HCT116 (cell line): ENCODE results near the gene IGFN1. TPM values are rescaled to one million over a fixed set of nuclear protein-coding genes. Genes with fewer than 3 reads are reported as not detected.
"Not testable (repeated sequence)": the region's sequence is repeated elsewhere in the genome, so short reads cannot be mapped to it uniquely, and the experiment has no call there.

Source experiments
- ATAC-seq: fragments of 200-7000 bp; cut with Tn5 transposase; 2 replicates; pipeline ENCODE4 v1.9.1; 2020; ENCODE audit warnings: mild to moderate bottlenecking, moderate library complexity
- BruUV-seq: library from RNA; stranded (reverse); fragments of 400-500 nt; replicated peaks from 2 replicates; lab custom pipeline; 2021; lab: Mats Ljungman, UMichigan
- CTCF ChIA-PET: fragments of 300-600 bp; sonication (Branson Sonifier 250); formaldehyde crosslinking; loops from one replicate; lab custom pipeline; 2021; ENCODE audit warnings: antibody characterized with exemption; lab: Charles Lee
- POLR2A ChIA-PET: fragments of 300-600, 350-600 bp; sonication (Branson Sonifier 250); formaldehyde crosslinking; loops from one replicate; lab custom pipeline; 2021; ENCODE audit warnings: antibody characterized with exemption; lab: Charles Lee
- RAD21 ChIA-PET, 2 experiments: fragments of 300-600 bp; sonication (Branson Sonifier 250); formaldehyde crosslinking; loops; one replicate each; lab custom pipeline; 2023; ENCODE audit warnings: low total read pairs in 2 of 2; ENCODE audit not compliant: uncharacterized antibody in 2 of 2, unreplicated experiment in 2 of 2, low non-redundant PET in 1 of 2; lab: Charles Lee
- DNase-seq: peaks from one replicate; pipeline ENCODE4 v3.0.0-alpha.2; 2010; ENCODE audit warnings: low read depth, low spot score
- H2AFZ ChIP-seq: fragments of 200-600 bp; shearing (Covaris generic), sonication (generic); 2 replicates; pipeline ENCODE4 v1.6.1; 2017; ENCODE audit warnings: low read depth, mixed run types, mixed read lengths, antibody characterized with exemption, low read length; ENCODE audit not compliant: poor library complexity, severe bottlenecking
- H3K27ac ChIP-seq: 2 replicates; pipeline ENCODE4 v1.5.1; 2012; ENCODE audit warnings: low read depth, low read length
- H3K27me3 ChIP-seq: fragments of 200-600 bp; sonication (generic); 2 replicates; pipeline ENCODE4 v1.6.1; 2016; ENCODE audit warnings: mixed run types, low read length, mixed read lengths; ENCODE audit not compliant: insufficient read depth
- H3K36me3 ChIP-seq, 2 experiments: fragments of 200-500 bp in 1 of 2; fragments of 200-600 bp in 1 of 2; sonication (Bioruptor generic) in 1 of 2; sonication (generic) in 1 of 2; 2 replicates each; pipeline versions ENCODE4 v1.5.1 to v1.6.1; 2014 to 2016; ENCODE audit warnings: low read length in 2 of 2, inconsistent platforms in 1 of 2, mixed read lengths in 1 of 2, mixed run types in 1 of 2; ENCODE audit not compliant: insufficient read depth in 2 of 2, control insufficient read depth in 1 of 2
- H3K4me1 ChIP-seq, 2 experiments: fragments of 200-600 bp in 1 of 2; sonication (generic) in 1 of 2; 2 replicates each; pipeline versions ENCODE4 v1.5.1 to v1.6.1; 2012 to 2017; ENCODE audit warnings: low read length in 2 of 2, inconsistent platforms in 1 of 2, mild to moderate bottlenecking in 1 of 2, mixed read lengths in 1 of 2, mixed run types in 1 of 2, moderate library complexity in 1 of 2; ENCODE audit not compliant: insufficient read depth in 2 of 2, control insufficient read depth in 1 of 2
- H3K4me2 ChIP-seq: fragments of 200-600 bp; sonication (generic); 2 replicates; pipeline ENCODE4 v1.6.1; 2017; ENCODE audit warnings: mixed run types, low read length, mixed read lengths
- H3K4me3 ChIP-seq, 2 experiments: fragments of 200-600 bp in 1 of 2; sonication (generic) in 1 of 2; replicated peaks in 1 of 2; 2 replicates each; pipeline ENCODE4 v1.5.1; 2011 to 2016; ENCODE audit warnings: low read length in 2 of 2, control low read depth in 1 of 2, low read depth in 1 of 2, mild to moderate bottlenecking in 1 of 2, mixed read lengths in 1 of 2, mixed run types in 1 of 2
- H3K79me2 ChIP-seq: fragments of 200-600 bp; sonication (generic); 2 replicates; pipeline ENCODE4 v1.6.1; 2017; ENCODE audit warnings: mild to moderate bottlenecking, mixed run types, low read length, moderate library complexity, mixed read lengths; ENCODE audit not compliant: insufficient read depth
- H3K9ac ChIP-seq: fragments of 200-600 bp; sonication (generic); 2 replicates; pipeline ENCODE4 v1.6.1; 2016; ENCODE audit warnings: low read length, mixed read lengths
- H3K9me2 ChIP-seq: fragments of 200-600 bp; sonication (generic), shearing (Covaris generic); 2 replicates; pipeline ENCODE4 v1.6.1; 2017; ENCODE audit warnings: mixed run types, mild to moderate bottlenecking, moderate library complexity; ENCODE audit not compliant: insufficient read depth
- H3K9me3 ChIP-seq, 2 experiments: fragments of 200-500 bp in 1 of 2; fragments of 200-600 bp in 1 of 2; sonication (Bioruptor generic) in 1 of 2; sonication (generic) in 1 of 2; 2 replicates each; pipeline ENCODE4 v1.6.1; 2014 to 2017; ENCODE audit warnings: low read length in 2 of 2, mixed read lengths in 2 of 2, inconsistent platforms in 1 of 2, low read depth in 1 of 2, mild to moderate bottlenecking in 1 of 2, mixed run types in 1 of 2, moderate library complexity in 1 of 2; ENCODE audit not compliant: control insufficient read depth in 1 of 2, insufficient read depth in 1 of 2
- H4K20me1 ChIP-seq: fragments of 200-600 bp; sonication (generic), shearing (Covaris generic); 2 replicates; pipeline ENCODE4 v1.6.1; 2017; ENCODE audit warnings: mixed run types, mild to moderate bottlenecking, moderate library complexity; ENCODE audit not compliant: insufficient read depth
- ATF3 ChIP-seq: IDR thresholded peaks from 2 replicates; pipeline ENCODE4 v1.6.1; 2012
- EZH2 ChIP-seq: fragments of 200-600 bp; sonication (generic); IDR thresholded peaks from 2 replicates; pipeline ENCODE4 v1.6.1; 2017; ENCODE audit warnings: antibody characterized with exemption, mixed run types
- REST ChIP-seq: IDR thresholded peaks from 2 replicates; pipeline ENCODE4 v1.6.1; 2012; ENCODE audit warnings: low read depth
- SIN3A ChIP-seq: IDR thresholded peaks from 2 replicates; pipeline ENCODE4 v1.6.1; 2012; ENCODE audit warnings: low read depth
- intact Hi-C: fragments of 100-400 bp; cut with micrococcal nuclease; formaldehyde crosslinking; loops from 2 replicates; pipeline ENCODE4 v1.10.0; 2022
- total RNA-seq: library from RNA; stranded (reverse); gene quantifications from one replicate; pipeline ENCODE4 v1.2.1, GENCODE V29; 2021; ENCODE audit not compliant: unreplicated experiment

Gene IGFN1
- total RNA-seq, 1 experiment from 2014 or later = not detected

- H3K36me3 ChIP-seq = no peaks in the 10 kb centered on the region
- RAD21 ChIA-PET = no interaction called here
- no peaks in the 10 kb centered on the region for H3K9me3 ChIP-seq
- ATAC-seq = no peak; the same call in 1 of the 2 replicates
- peak overlapping the region; percentile 58 for H3K4me2 ChIP-seq
- DNase-seq = no peak
- no peaks in the 10 kb centered on the region for H3K9me2 ChIP-seq
- intact Hi-C loops = no loop called here
- H3K27ac ChIP-seq = no peak overlapping the region
- BruUV-seq = no TSS peak
- TF ChIP-seq EZH2 (no peak), REST (no peak), SIN3A (no peak), ATF3 (no peak)
- H3K4me1 ChIP-seq = peaks cover 0 to 18% of the 10 kb centered on the region in 2 experiments; a peak in 2 of 4 replicates
- H3K4me3 ChIP-seq = no peak overlapping the region
- H4K20me1 ChIP-seq = no peaks in the 10 kb centered on the region
- H2AFZ ChIP-seq = no peak overlapping the region
- POLR2A ChIA-PET = no interaction called here
- CTCF ChIA-PET = no interaction called here
- no peak overlapping the region for H3K9ac ChIP-seq
- H3K79me2 ChIP-seq = no peaks in the 10 kb centered on the region
- H3K27me3 ChIP-seq = no peaks in the 10 kb centered on the region
Measured at GRCh38 chr1:201230676-201231075, 40.1 kb downstream of the IGFN1 start.

GRCh38 chr1:201239646-201240045, 49.0 kb downstream of the IGFN1 start:
- POLR2A ChIA-PET, H3K4me2 ChIP-seq, ATAC-seq, H3K9ac ChIP-seq, CTCF ChIA-PET, RAD21 ChIA-PET, DNase-seq, H3K27ac ChIP-seq, H4K20me1 ChIP-seq, H3K4me1 ChIP-seq, H2AFZ ChIP-seq, H3K79me2 ChIP-seq, H3K36me3 ChIP-seq, H3K9me3 ChIP-seq, H3K9me2 ChIP-seq, BruUV-seq, intact Hi-C loops, H3K4me3 ChIP-seq: not testable (repeated sequence)
- peaks cover 39% of the 10 kb centered on the region for H3K27me3 ChIP-seq
